Measurements from ENCODE around the gene RAPGEF4. TPM values are rescaled to one million over a fixed set of nuclear protein-coding genes. Genes with fewer than 3 reads are reported as not detected.

Gene RAPGEF4
- total RNA-seq, 1 experiment from 2014 or later: 1.4 TPM

DNA sequence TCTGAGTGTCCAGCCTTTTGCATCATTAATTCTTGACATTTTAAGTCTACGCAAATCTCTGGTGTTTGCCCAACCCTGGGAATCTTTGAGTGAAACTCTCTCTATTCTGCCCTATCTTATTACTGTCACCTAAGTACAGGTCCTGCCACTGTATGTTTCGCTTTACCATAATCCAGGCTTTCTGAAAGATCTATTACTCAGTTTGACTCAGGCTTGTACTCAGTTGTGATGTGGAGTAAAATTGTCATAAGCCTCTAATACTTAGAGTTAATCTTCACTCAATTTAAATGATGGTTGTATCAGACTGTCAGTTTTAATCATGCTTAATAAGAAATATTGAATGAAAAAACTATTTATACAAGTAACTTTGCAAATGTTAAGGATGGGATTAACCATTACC, 30.3 kb upstream of the RAPGEF4 start:
- no peak overlapping the region for H2BK20ac ChIP-seq (ENCODE audit: low read depth, low read length, poor library complexity, severe bottlenecking)
- no peak overlapping the region for H2AFZ ChIP-seq (ENCODE audit: low read length)
- no peak overlapping the region for H2BK15ac ChIP-seq (ENCODE audit: low read depth, low read length)
- H3K56ac ChIP-seq (ENCODE audit: insufficient read length, low read depth, low read length): no peak overlapping the region
- no peak overlapping the region for H3K14ac ChIP-seq (ENCODE audit: insufficient read depth, low read length)
- H3K27me3 Mint-ChIP-seq (ENCODE audit: low read depth): peaks cover 2% of the 10 kb centered on the region
- peaks cover 0 to 10% (median 0%) of the 10 kb centered on the region in 3 experiments; a peak in 3 of 7 replicates for H3K36me3 Mint-ChIP-seq (ENCODE audit: insufficient read depth in 1 of 3, low read depth in 3 of 3)
- no peaks in the 10 kb centered on the region for H3K9me3 ChIP-seq (ENCODE audit: control insufficient read depth, low read depth, low read length)
- no peak overlapping the region for H2BK120ac ChIP-seq (ENCODE audit: low read depth, low read length, poor library complexity, severe bottlenecking)
- H3K23me2 ChIP-seq (ENCODE audit: insufficient read length, low read depth, low read length, poor library complexity, severe bottlenecking): no peaks in the 10 kb centered on the region
- no peak overlapping the region for H2BK12ac ChIP-seq (ENCODE audit: insufficient read length, low read depth, low read length)
- DNase-seq: no peak
- no peak overlapping the region for H2BK5ac ChIP-seq (ENCODE audit: insufficient read length, low read length)
- H3K79me1 ChIP-seq (ENCODE audit: insufficient read depth, low read depth, low read length, poor library complexity, severe bottlenecking): no peaks in the 10 kb centered on the region
- no peak overlapping the region for H3K18ac ChIP-seq (ENCODE audit: insufficient read length, low read depth, low read length)
- no peak overlapping the region for H3K23ac ChIP-seq (ENCODE audit: insufficient read length, low read depth, low read length)
- H3K79me2 ChIP-seq (ENCODE audit: insufficient read depth, low read length): no peaks in the 10 kb centered on the region
- peaks cover 10 to 11% of the 10 kb centered on the region in 2 experiments for H3K9me3 Mint-ChIP-seq
- no peak overlapping the region for H2AK5ac ChIP-seq (ENCODE audit: insufficient read length, low read length)
- H3K4me2 ChIP-seq (ENCODE audit: insufficient read depth, insufficient read length, low read length): no peak overlapping the region
- no peaks in the 10 kb centered on the region for H4K20me1 ChIP-seq (ENCODE audit: control insufficient read depth, insufficient read depth, insufficient read length)
- no peak overlapping the region for H3K4ac ChIP-seq (ENCODE audit: low read depth, low read length)
- H3K27ac Mint-ChIP-seq: no peak overlapping the region
- H3K4me1 Mint-ChIP-seq: no peaks in the 10 kb centered on the region
- no peak overlapping the region for H4K8ac ChIP-seq (replicated peaks; ENCODE audit: insufficient read length, low read depth, low read length)
- WGBS (ENCODE audit: extremely low coverage, insufficient read length, low lambda C conversion rate): no CpG with 5 or more reads among the region's 2 CpGs
- no peaks in the 10 kb centered on the region for H3K4me1 ChIP-seq (ENCODE audit: insufficient read depth, low read length)
- no peak overlapping the region for H3T11ph ChIP-seq (ENCODE audit: low read length)
- no peak overlapping the region for H4K91ac ChIP-seq (ENCODE audit: insufficient read length, low read depth, low read length)
- H3K4me3 Mint-ChIP-seq: no peak overlapping the region
- TF ChIP-seq, protein P1, sequence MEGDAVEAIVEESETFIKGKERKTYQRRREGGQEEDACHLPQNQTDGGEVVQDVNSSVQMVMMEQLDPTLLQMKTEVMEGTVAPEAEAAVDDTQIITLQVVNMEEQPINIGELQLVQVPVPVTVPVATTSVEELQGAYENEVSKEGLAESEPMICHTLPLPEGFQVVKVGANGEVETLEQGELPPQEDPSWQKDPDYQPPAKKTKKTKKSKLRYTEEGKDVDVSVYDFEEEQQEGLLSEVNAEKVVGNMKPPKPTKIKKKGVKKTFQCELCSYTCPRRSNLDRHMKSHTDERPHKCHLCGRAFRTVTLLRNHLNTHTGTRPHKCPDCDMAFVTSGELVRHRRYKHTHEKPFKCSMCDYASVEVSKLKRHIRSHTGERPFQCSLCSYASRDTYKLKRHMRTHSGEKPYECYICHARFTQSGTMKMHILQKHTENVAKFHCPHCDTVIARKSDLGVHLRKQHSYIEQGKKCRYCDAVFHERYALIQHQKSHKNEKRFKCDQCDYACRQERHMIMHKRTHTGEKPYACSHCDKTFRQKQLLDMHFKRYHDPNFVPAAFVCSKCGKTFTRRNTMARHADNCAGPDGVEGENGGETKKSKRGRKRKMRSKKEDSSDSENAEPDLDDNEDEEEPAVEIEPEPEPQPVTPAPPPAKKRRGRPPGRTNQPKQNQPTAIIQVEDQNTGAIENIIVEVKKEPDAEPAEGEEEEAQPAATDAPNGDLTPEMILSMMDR (conservative IDR thresholded peaks at IDR 0.05): no peak
- H3K27ac ChIP-seq (ENCODE audit: insufficient read length, low read depth, low read length): no peak overlapping the region
- H3K27me3 ChIP-seq (ENCODE audit: insufficient read depth, low read length): no peaks in the 10 kb centered on the region
- no peak overlapping the region for H4K5ac ChIP-seq (ENCODE audit: insufficient read length, low read depth, low read length)
- H3K9ac ChIP-seq (ENCODE audit: extremely low read depth, insufficient read length, low read length): no peak overlapping the region
